Small intestine (tissue), 7 donors: ENCODE results near the gene INPP1. TPM values are rescaled to one million over a fixed set of nuclear protein-coding genes. Genes with fewer than 3 reads are reported as not detected.

ENCODE experiments used
- DNase-seq, 2 donors: peaks; one replicate each; pipeline versions ENCODE4 v3.0.0 to v3.0.0-alpha.2; 2013
- FAIRE-seq: peaks from 2 replicates; lab custom pipeline; 2012; peaks lifted over from hg19 to GRCh38; lab: Jason Lieb, UNC
- H3K27ac ChIP-seq, 3 donors: one replicate each; pipeline ENCODE4 v1.5.1; 2013; ENCODE audit warnings: low read length in 2 of 3, mild to moderate bottlenecking in 2 of 3, control low read depth in 1 of 3, inconsistent platforms in 1 of 3, low read depth in 1 of 3, moderate library complexity in 1 of 3
- H3K27me3 ChIP-seq, 3 donors: one replicate each; pipeline ENCODE4 v1.6.1; 2013; ENCODE audit warnings: low read length in 3 of 3, inconsistent platforms in 1 of 3; ENCODE audit not compliant: control insufficient read depth in 3 of 3, insufficient read depth in 3 of 3
- H3K36me3 ChIP-seq, 3 donors: one replicate each; pipeline ENCODE4 v1.6.1; 2013; ENCODE audit warnings: low read length in 3 of 3, inconsistent platforms in 1 of 3, low read depth in 1 of 3, mild to moderate bottlenecking in 1 of 3, moderate library complexity in 1 of 3; ENCODE audit not compliant: control insufficient read depth in 3 of 3, insufficient read depth in 2 of 3
- H3K4me1 ChIP-seq, 3 donors: one replicate each; pipeline ENCODE4 v1.6.1; 2013; ENCODE audit warnings: low read length in 2 of 3, inconsistent platforms in 1 of 3, low read depth in 1 of 3, mild to moderate bottlenecking in 1 of 3, moderate library complexity in 1 of 3; ENCODE audit not compliant: control insufficient read depth in 3 of 3, insufficient read depth in 2 of 3
- H3K4me3 ChIP-seq, 3 donors: one replicate each; pipeline ENCODE4 v1.5.1; 2013; ENCODE audit warnings: low read length in 3 of 3, control low read depth in 1 of 3, inconsistent platforms in 1 of 3, low read depth in 1 of 3, mild to moderate bottlenecking in 1 of 3, moderate library complexity in 1 of 3
- H3K9me3 ChIP-seq, 2 donors: one replicate each; pipeline ENCODE4 v1.6.1; 2013; ENCODE audit warnings: low read depth in 1 of 2, low read length in 1 of 2; ENCODE audit not compliant: control insufficient read depth in 2 of 2, insufficient read depth in 1 of 2
- WGBS, 3 donors: extraction: QIAGEN DNeasy Blood & Tissue Kit; methylation state at CpG; one replicate each; pipeline ENCODE4 v1.1.7; 2013; 5-methylcytosine and 5-hydroxymethylcytosine counted together
- polyA plus RNA-seq, 4 donors: library from polyadenylated mRNA; stranded (reverse) in 3 of 4; unstranded in 1 of 4; fragments of 200-250 nt in 3 of 4; fragments of 120-200 nt in 1 of 4; gene quantifications; one replicate each; pipeline versions ENCODE4 v1.2.1 to v1.2.3, GENCODE V29; 2013
- donor health status: healthy with polysubstance abuse.
- donor health status: control.
- donor health status: control.
- donor health status: Bipolar disorder and iron deficiency.
- donor health status: healthy.

INPP1 gene
- polyA plus RNA-seq, 4 donors, result 28.9 to 77.2 (median 53.7) TPM

DNA sequence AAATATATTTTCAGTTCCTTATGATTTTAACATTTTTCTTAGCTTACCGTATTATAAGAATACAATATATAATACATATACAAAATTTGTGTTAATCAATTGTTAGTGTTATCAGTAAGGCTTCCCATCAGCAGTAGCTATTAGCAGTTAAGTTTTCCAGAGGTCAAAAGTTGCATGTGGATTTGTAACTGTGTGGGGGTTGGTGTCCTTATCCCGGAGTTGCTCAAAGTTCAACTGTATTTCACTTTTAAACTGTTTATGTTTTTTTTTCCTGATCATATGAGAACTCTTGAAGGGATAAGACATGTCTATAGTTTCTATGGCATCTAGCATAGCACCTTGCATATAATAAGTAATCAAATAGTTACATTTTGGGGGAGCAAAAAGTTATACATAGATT lies 52.9 kb downstream of the INPP1 start:
- H3K27ac ChIP-seq, result no peak overlapping the region
- 22 to 58% (median 36%) methylated on average over 2 of the region's 2 CpGs for WGBS, 3 donors
- no peaks in the 10 kb centered on the region for H3K27me3 ChIP-seq
- H3K36me3 ChIP-seq, result no peaks in the 10 kb centered on the region
- FAIRE-seq, result no peak
- H3K4me1 ChIP-seq, result peaks cover 0 to 5% (median 0%) of the 10 kb centered on the region in 3 donors
- peak; percentile 68 to 80 for DNase-seq
- no peak overlapping the region for H3K4me3 ChIP-seq
- H3K9me3 ChIP-seq, result no peaks in the 10 kb centered on the region

- DNase-seq (no peak), FAIRE-seq (no peak)
- 53 to 63% (median 57%) methylated on average over 5 of the region's 5 CpGs for WGBS, 3 donors
Observed at GRCh38 chr2:190402986-190403603, 59.7 kb downstream of the INPP1 start.

DNA sequence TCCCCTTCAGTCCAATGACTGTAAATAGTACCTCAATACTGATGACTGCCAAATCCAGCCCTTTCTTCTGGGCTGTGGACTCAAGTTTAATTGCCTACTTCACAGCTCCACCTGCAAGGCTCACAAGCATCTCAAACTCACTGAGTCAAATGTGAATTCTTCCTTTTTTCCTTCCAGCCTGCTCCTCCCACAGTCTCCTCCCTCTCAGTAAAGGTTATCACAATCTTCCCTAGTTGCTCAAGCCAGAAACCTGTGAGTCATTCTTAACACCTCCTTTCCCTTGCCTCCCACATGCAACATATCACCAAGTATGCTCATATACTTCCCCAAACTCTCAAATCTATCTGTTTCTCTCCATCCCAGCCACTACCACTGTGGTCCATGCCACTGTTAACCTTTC lies 61.1 kb downstream of the INPP1 start:
- no peak for FAIRE-seq
- no peaks in the 10 kb centered on the region for H3K9me3 ChIP-seq
- H3K27me3 ChIP-seq, result no peaks in the 10 kb centered on the region
- peak; percentile 76 to 84 for DNase-seq
- peaks cover 0 to 22% (median 3%) of the 10 kb centered on the region in 3 donors for H3K4me1 ChIP-seq
- H3K27ac ChIP-seq, result peak overlapping the region in 1 of 3 donors; percentile 53
- no peak overlapping the region for H3K4me3 ChIP-seq
- no peaks in the 10 kb centered on the region for H3K36me3 ChIP-seq

More at GRCh38 chr2:190402986-190403603, 59.7 kb downstream of the INPP1 start:
- no peaks in the 10 kb centered on the region for H3K36me3 ChIP-seq
- H3K27ac ChIP-seq, result no peak overlapping the region
- H3K4me3 ChIP-seq, result no peak overlapping the region
- H3K27me3 ChIP-seq, result no peaks in the 10 kb centered on the region
- H3K4me1 ChIP-seq, result peaks cover 0 to 17% (median 3%) of the 10 kb centered on the region in 3 donors
- H3K9me3 ChIP-seq, result no peaks in the 10 kb centered on the region

DNA sequence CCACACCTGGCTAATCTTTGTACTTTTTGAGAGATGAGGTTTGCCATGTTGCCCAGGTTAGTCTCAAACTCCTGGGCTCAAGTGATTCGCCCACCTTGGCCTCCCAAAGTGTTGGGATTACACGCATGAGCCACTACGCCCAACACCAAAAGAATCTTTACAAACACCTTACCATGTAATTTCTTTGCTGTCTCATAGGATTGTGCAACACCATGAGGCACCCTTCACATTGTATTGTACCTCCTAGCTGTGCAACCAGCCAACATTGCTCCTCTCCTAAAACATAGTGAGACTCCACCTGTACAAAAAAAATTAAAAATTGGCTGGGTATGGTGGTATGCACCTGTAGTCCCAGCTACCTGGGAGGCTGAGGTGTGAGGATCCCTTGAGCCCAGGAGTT lies 61.7 kb downstream of the INPP1 start:
- H3K4me1 ChIP-seq, result peaks cover 4 to 24% (median 5%) of the 10 kb centered on the region in 3 donors
- FAIRE-seq, result no peak
- H3K27ac ChIP-seq, result peak overlapping the region in 1 of 3 donors; percentile 53
- no peaks in the 10 kb centered on the region for H3K9me3 ChIP-seq
- WGBS, 3 donors, result 92 to 99% (median 93%) methylated on average over 3 of the region's 3 CpGs
- H3K27me3 ChIP-seq, result no peaks in the 10 kb centered on the region
- DNase-seq, result peak in 1 of 2 donors; percentile 52
- H3K36me3 ChIP-seq, result no peaks in the 10 kb centered on the region
- H3K4me3 ChIP-seq, result no peak overlapping the region

DNA sequence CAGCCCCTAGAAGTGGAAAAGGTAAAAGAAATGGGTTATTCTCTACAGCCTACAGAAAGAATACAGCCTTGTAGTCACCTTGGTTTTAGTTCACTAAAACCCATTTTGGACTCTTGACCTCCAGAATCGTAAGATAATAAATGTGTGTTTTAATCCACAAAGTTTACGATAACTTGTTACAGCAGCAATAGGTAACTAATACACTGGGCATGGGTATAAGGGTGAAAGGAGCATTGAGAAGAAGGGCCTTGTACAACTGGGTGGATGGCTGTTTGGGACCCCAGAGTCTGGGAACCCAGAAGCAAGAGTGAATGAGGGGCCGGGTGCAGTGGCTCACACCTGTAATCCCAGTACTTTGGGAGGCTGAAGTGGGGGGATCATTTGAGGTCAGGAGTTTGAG lies 62.6 kb downstream of the INPP1 start:
- DNase-seq, result no peak
- H3K4me1 ChIP-seq, result peaks cover 4 to 24% (median 5%) of the 10 kb centered on the region in 3 donors
- H3K36me3 ChIP-seq, result no peaks in the 10 kb centered on the region
- no peaks in the 10 kb centered on the region for H3K27me3 ChIP-seq
- no peak overlapping the region for H3K4me3 ChIP-seq
- no peaks in the 10 kb centered on the region for H3K9me3 ChIP-seq
- WGBS, 3 donors, result 54 to 84% (median 62%) methylated on average over 3 of the region's 3 CpGs
- no peak for FAIRE-seq
- no peak overlapping the region for H3K27ac ChIP-seq

DNA sequence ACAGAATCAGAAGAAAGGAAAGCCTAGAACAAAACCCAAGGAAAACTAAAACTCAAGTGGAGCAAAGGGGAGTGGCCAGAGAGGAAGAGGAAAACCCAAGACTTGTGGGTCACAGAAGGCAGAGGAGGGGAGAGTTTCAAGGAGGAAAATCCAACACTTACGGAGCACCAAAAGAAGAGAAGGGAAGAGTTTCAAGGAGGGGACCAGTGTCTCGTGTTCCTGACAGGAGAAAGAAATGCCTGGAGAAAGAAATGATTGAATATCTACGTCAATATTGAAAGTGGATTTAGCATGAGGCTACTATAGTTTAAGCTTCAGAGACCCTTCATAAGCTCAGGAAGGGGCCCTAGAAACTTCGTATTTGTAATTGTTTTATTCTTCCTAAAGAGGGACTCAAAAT lies 63.4 kb downstream of the INPP1 start:
- no peak for DNase-seq
- Histone ChIP-seq H3K4me1 (peaks cover 4 to 24% (median 5%) of the 10 kb centered on the region in 3 donors), H3K9me3 (no peaks in the 10 kb centered on the region), H3K36me3 (no peaks in the 10 kb centered on the region), H3K27ac (peak overlapping the region in 1 of 3 donors; percentile 93), H3K4me3 (no peak overlapping the region), H3K27me3 (no peaks in the 10 kb centered on the region)
- 81 to 88% (median 88%) methylated on average over 4 of the region's 4 CpGs for WGBS, 3 donors
- FAIRE-seq, result no peak

GRCh38 chr2:190407246-190407661 lies 63.9 kb downstream of the INPP1 start:
- WGBS, 3 donors, result 42 to 49% (median 44%) methylated on average over 11 of the region's 11 CpGs
- Histone ChIP-seq H3K27ac (peak overlapping the region; percentile 51 to 97 (median 93)), H3K4me3 (peak overlapping the region in 2 of 3 donors; percentile 44 to 95), H3K9me3 (no peaks in the 10 kb centered on the region), H3K4me1 (peaks cover 4 to 24% (median 5%) of the 10 kb centered on the region in 3 donors), H3K36me3 (no peaks in the 10 kb centered on the region), H3K27me3 (no peaks in the 10 kb centered on the region)
- DNase-seq, result peak in 1 of 2 donors; percentile 46
- FAIRE-seq, result no peak

DNA sequence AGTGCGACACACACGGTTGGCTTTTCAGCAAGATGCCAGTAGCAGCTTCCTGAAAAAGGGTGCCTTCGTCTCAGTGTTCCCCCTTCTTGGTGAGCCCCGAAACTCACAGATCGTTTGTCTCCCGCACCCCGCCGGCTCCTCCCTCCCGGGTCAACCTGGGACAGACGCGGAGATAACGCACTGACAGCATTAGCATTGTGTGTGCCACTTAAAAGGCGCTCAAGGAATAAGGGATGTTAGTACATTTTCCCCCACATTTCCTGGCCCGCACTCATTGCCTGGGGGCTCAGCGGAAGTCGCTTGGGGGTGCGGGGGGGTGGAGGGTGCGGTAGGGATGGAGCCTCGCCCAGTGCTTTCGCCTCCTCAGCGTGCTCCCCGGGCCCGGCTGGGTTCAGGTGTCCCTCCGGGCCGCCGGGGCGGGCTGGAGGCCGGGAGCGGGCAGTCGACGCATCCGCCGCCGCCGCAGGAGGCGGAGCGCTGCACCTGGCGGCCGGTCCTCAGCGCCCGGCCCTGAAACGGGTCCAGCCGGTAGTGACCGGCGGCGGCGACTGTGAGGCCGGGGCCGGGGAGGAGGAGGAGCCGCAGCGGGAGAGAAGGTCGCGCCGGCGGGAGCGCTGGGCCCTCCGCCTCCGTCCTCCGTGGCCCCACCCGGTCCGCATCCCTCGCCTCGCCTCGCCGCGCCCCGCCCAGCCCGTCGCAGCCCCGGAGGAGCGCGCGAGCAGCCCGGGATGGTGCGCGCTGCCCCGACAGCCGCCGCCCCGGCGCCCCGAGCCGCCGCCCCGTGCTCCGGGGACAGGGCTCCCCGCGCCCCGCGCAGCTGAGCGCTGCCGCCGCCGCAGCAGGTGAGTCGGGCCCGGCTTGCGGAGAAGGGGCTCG lies 64.5 kb downstream of the INPP1 start, which contains the start of gene MFSD6:
MFSD6 (plus strand) TSS at position 694 of the 876 bp plus-strand sequence. CDS start 27,675 bp downstream, outside the sequence.
- Histone ChIP-seq H3K4me3 (peak within 1 kb of the TSS; percentile 51 to 95 (median 91)), H3K4me1 (peaks cover 4 to 24% (median 5%) of the 10 kb centered on the region in 3 donors), H3K36me3 (no peaks in the 10 kb centered on the region), H3K9me3 (no peaks in the 10 kb centered on the region), H3K27ac (peak within 1 kb of the TSS; percentile 53 to 97 (median 93)), H3K27me3 (no peaks in the 10 kb centered on the region)
- 1 to 2% (median 1%) methylated on average over 30 to 98 of the region's 98 CpGs for whole genome bisulfite sequencing, 3 donors
- FAIRE-seq, result no peak
- DNase-seq, result peak; percentile 72 to 86
